ENCODE data around the gene BTD.
"Not testable (repeated sequence)": the region's sequence is repeated elsewhere in the genome, so short reads cannot be mapped to it uniquely, and the experiment has no call there.

The BTD gene

DNA sequence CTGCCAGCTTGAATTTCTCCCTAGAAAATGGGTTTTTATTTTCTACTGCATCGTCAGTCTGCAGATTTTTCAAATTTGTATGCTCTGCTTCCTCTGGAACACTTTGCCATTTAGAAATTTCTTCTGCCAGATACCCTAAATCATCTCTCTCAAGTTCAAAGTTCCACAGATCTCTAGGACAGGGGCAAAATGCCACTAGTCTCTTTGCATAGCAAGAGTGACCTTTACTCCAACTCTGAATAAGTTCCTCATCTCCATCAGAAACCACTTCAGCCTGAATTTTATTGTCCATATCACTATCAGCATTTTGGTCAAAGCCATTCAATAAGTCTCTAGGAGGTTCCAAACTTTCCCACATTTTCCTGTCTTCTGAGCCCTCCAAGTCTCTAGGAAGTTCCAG, 3.0 kb downstream of the BTD start:
- not testable (repeated sequence) for ATAC-seq

DNA sequence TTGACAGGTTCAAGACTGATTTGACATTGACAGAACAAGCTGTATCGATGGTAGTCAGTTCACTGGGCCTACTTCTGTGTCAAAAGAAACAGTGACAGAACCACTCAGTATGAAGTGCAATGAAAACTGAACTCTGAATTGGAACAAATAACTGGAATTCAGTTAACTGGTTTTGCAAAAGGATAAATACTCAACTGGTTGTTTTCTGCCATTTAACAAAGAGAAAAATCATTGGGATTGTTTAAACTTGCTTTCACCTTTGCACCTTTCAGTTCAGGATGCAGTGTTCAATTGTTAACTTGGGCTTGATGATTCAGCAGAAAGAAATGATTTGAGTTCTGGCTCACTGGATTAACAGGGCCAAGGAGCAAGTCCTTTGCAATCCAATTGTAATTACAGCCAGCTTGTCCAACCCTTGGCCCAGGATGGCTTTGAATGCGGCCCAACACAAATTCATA, 4.9 kb downstream of the BTD start:
- ATAC-seq, result no peak

DNA sequence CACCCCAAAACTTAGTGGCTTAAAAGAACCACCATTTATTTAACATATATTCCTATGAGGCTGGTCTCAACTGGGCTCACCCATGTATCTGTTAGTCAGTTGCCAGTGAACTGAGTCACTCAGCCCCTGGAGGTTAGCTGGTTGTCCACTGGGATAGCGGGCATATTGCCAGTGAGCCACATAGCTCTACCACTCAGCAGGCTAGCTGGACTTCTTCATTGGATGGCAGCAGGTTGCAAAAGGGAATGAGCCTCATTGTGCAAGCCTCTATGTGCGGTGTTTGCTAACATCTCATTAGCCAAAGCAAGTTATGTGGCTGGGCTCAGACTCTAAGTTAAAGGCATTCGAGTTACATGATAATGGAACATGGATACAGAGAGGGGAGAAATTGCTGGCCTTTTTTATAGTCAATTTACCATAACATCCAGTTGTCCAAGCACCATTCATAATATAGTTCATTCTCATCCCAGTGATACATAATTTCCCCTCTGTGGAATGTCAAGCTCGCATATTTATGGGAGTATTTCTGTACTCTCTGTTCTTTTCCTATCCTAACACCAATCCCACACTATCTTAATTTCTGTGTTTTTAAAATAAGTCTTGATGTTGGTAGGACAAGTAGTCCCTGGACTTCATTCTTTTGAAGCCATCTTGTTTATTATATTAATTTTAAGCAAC, 8.7 kb downstream of the BTD start:
- ATAC-seq, result no peak

- ATAC-seq, result no peak
Observed at GRCh38 chr3:15611018-15611417, 9.5 kb downstream of the BTD start.

DNA sequence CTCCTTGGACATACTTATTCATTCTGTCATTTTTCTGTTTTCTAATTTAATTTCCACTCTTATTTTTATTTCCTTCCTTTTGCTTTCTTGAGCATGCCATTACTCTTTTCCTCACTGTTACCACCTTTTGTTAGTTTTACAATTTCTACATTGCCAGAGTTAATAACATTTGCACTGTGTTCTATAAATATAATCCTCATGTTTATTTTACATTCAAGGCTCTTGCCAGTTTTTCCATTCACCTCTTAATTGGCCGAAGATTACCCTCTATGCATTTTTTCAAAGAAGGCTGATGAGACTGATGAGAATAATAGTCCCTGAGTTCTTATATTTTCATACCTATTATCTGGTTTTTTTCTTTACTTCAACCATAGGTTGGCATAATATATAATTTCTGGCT, 10.5 kb downstream of the BTD start:
- ATAC-seq, result no peak

DNA sequence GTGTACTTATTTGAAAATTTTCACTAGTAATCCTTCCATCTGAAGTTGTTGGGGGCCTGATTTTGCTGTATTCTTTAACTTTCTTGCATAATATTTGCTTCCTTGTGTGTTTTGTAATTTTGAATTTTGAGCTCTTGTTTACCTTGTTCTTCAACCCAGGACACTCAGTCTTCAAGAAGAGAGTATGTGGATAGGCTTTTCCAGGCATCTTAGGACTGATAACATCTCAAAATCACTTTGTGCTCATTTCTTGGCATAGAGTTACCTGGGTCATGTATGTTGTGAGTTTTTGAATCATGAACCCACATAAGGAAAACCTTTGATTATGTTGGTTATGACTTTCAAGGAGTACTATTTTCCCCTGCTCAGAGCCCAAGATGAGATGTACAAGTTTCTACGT, 13.4 kb downstream of the BTD start:
- no peak for ATAC-seq

DNA sequence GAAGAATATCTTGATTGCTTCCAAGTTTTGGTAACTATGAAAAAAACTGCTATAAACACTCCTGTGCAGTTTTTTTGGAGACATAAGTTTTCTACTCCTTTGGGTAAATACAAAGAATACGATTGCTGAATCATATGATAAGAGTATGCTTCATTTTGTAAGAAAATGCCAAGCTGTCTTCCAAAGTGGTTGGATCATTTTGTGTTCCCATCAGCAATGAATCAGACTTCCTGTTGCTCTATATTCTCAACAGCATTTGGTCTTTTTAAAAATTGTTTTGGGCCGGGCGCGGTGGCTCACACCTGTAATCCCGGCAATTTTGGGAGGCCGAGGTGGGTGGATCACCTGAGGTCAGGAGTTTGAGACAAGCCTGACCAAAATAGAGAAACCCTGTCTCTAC, 14.5 kb downstream of the BTD start:
- no peak for ATAC-seq

DNA sequence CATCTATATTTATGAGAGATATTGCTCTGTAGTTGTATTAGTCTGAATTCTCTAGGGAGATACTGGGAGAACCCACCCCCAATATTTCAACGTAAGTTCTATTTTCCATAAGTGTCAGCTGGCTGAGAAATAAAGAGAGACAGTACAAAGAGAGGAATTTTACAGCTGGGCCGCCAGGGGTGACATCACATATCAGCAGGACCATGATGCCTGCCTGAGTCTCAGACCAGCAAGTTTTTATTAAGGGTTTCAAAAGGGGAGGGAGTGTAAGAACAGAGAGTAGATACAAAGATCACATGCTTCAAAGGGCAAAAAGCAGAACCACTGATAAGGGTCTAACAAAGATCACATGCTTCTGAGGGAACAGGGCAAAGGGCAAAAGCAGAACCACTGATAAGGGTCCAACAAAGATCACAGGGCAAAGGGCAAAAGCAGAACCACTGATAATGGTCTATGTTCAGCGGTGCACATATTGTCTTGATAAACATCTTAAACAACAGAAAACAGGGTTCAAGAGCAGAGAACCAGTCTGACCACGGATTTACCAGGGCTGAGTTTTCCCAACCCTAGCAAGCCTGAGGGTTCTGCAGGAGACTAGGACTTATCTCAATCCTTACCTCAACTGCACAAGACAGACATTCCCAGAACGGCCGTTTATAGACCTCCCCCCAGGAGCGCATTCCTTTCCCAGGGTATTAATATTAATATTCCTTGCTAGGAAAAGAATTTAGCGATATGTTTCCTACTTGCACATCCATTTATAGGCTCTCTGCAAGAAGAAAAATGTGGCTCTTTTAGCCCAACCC, 18.3 kb downstream of the BTD start:
- not testable (repeated sequence) for ATAC-seq

- ATAC-seq, result peak; percentile 76 to 80
Observed at GRCh38 chr3:15623535-15624440, 22.2 kb downstream of the BTD start.

- no peak for ATAC-seq
Observed at GRCh38 chr3:15628967-15629366, 27.4 kb downstream of the BTD start.

- ATAC-seq, result peak; percentile 94 to 96
Observed at GRCh38 chr3:15629860-15630597, 28.5 kb downstream of the BTD start.

DNA sequence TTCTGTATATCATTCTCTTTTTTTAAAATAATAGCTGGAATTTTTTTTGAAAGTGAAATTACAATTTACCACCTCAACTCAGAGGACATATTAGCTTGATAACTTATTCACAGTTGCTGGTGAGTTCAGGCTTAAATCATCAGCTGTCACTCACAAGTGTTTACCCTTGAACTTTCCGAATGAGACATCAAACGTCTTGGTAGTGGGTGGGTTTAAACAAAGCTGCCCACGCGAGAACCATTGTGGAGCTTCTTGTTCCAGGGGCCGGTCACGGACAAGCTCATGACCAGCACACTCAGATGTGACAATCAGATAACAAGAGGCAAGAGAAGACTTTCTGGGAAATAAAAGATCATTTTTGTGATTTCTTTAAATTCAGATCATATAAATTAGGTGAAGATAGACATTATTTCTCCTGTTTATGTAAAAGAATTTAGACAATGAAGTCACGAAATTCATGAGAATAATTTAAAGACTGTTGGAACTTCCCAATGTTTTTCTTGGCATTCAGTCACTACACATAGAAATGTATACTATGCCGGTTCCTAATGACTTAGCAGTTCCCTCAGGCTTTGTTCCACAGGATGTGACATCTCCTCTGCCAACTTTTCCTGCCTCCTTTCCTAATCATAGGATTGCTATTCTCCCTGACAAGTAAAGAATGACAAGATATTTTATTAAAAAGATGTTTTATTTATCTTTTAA, 29.3 kb downstream of the BTD start:
- peak; percentile 68 to 71 for ATAC-seq

- no peak for ATAC-seq
Observed at GRCh38 chr3:15631426-15632211, 30.1 kb downstream of the BTD start.

- no peak for ATAC-seq
Observed at GRCh38 chr3:15632212-15632580, 30.7 kb downstream of the BTD start.

GRCh38 chr3:15633159-15633558, 31.6 kb downstream of the BTD start:
- no peak for ATAC-seq

GRCh38 chr3:15633766-15634598, 32.4 kb downstream of the BTD start:
- no peak for ATAC-seq

DNA sequence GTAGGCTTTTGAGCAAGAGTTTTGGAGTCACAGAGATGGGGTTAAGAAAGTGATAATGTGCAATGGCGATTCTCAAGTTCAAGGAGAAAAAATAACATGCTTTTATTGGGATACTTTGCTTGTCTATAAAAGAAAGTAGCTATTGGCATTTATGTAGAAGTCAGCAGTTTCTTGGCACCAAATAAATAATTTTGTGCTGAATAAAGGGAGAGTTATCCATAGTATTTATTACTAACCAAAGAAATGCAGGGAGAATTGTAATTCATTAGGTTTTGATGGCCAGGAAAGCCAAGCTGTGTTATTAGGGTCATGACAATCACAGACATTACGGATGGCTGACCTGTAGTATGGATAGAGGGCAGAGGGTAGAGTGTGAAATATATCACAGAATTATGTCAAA, 33.1 kb downstream of the BTD start:
- no peak for ATAC-seq

- ATAC-seq, result no peak
Observed at GRCh38 chr3:15635121-15635661, 33.6 kb downstream of the BTD start.

GRCh38 chr3:15636028-15636709, 34.6 kb downstream of the BTD start:
- peak; percentile 86 to 89 for ATAC-seq

Data from activated CD4-positive, CD25-positive, alpha-beta regulatory T cell treated with anti-CD3 and anti-CD28 coated beads, Interleukin-2, amount 50 U/mL, for 24 hours (primary cell).